H4 (cell line): ENCODE results near the gene CD81. TPM values are rescaled to one million over a fixed set of nuclear protein-coding genes. Genes with fewer than 3 reads are reported as not detected.

Source experiments
- DNase-seq: peaks from one replicate; pipeline ENCODE4 v3.0.0-alpha.2; 2015; ENCODE audit warnings: low spot score
- total RNA-seq: library from RNA; depleted of rRNA; stranded (reverse); fragments of >200 nt; shearing (Covaris generic); gene quantifications from 2 replicates; pipeline ENCODE4 v1.2.3, GENCODE V29; 2014

CD81 gene
- total RNA-seq, 1 experiment from 2014 or later: 154 TPM

- peak; percentile 69 for DNase-seq
These were observed 43.6 kb downstream of the CD81 start for GRCh38 chr11:2420502-2421225.

GRCh38 chr11:2421226-2421994 lies 44.3 kb downstream of the CD81 start:
- no peak for DNase-seq

- no peak for DNase-seq
These were observed 44.9 kb downstream of the CD81 start for GRCh38 chr11:2421996-2422395.

- DNase-seq: no peak
These were observed 45.5 kb downstream of the CD81 start for GRCh38 chr11:2422461-2423156.

- DNase-seq: no peak
These were observed 46.3 kb downstream of the CD81 start for GRCh38 chr11:2423157-2424025.

- DNase-seq: no peak
These were observed 47.8 kb downstream of the CD81 start for GRCh38 chr11:2424811-2425495.

GRCh38 chr11:2425506-2425905 lies 48.4 kb downstream of the CD81 start:
- DNase-seq: no peak

GRCh38 chr11:2426221-2426620 lies 49.1 kb downstream of the CD81 start:
- DNase-seq: no peak

GRCh38 chr11:2426826-2427521 lies 49.9 kb downstream of the CD81 start:
- no peak for DNase-seq

GRCh38 chr11:2427721-2428321 lies 50.7 kb downstream of the CD81 start:
- DNase-seq: no peak

GRCh38 chr11:2428322-2428795 lies 51.2 kb downstream of the CD81 start:
- DNase-seq: peak; percentile 55

GRCh38 chr11:2431395-2431794 lies 54.3 kb downstream of the CD81 start:
- DNase-seq: no peak

- no peak for DNase-seq
These were observed 55.1 kb downstream of the CD81 start for GRCh38 chr11:2432171-2432621.

GRCh38 chr11:2432628-2433071 lies 55.5 kb downstream of the CD81 start:
- DNase-seq: no peak

- DNase-seq: no peak
These were observed 56.2 kb downstream of the CD81 start for GRCh38 chr11:2433106-2433925.

GRCh38 chr11:2434008-2434407 lies 56.9 kb downstream of the CD81 start:
- DNase-seq: no peak

- DNase-seq: no peak
These were observed 57.6 kb downstream of the CD81 start for GRCh38 chr11:2434506-2435255.
